ENCODE results near the gene MN1. TPM values are rescaled to one million over a fixed set of nuclear protein-coding genes. Genes with fewer than 3 reads are reported as not detected.

The MN1 gene
- total and polyA plus RNA-seq, 7 experiments from 2014 or later: 0.16 to 3.8 (median 0.38) TPM; not detected in 2

DNA sequence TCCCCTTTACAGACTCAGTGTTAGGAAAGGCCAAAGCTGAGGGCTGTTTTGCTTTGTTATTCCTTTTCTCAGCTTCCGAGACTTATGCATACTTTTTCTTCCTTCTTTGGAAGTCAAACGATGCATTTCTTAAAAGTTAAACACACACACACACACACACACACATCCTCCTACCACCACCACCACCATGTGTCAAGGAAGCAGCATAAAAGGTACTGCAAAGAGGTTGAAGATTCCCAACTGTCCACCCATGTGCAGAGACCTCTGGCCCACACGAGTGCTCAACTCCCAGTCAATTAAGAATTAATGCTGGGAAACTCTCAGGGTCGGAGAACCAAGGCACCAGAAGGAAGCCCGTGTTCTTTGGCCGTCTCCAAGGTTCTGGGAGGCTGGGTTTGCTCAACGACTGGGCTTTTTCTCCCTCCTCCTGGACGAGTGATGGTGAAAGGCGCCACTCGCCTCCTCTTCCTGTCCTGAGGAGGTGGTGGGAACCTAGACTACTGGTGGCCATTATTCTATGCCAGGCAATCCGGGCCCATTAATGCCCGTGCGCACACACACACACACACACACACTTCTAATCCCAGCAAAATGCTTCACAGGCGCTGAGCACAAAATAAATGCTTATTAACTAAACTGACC lies 15.1 kb downstream of the MN1 start:
- Histone ChIP-seq H3K27me3 (ENCODE audit: control insufficient read depth in 2 of 2, insufficient read depth in 2 of 2, low read length in 2 of 2) (no peaks in the 10 kb centered on the region), H3K36me3 (ENCODE audit: control insufficient read depth in 2 of 3, insufficient read depth in 3 of 3, low read length in 3 of 3) (no peaks in the 10 kb centered on the region), H3K4me3 (ENCODE audit: low read length) (no peak overlapping the region), H3K27ac (ENCODE audit: low read depth, low read length) (no peak overlapping the region), H3K9me3 (ENCODE audit: control insufficient read depth in 2 of 3, low read length in 3 of 3) (no peaks in the 10 kb centered on the region), H3K4me1 (ENCODE audit: control insufficient read depth in 2 of 2, insufficient read depth in 2 of 2, low read length in 2 of 2) (no peaks in the 10 kb centered on the region)
- no peak for DNase-seq
- intact Hi-C loops (cut with micrococcal nuclease): no loop called here
- Mint-ChIP-seq H3K4me1 (no peaks in the 10 kb centered on the region), H3K36me3 (no peaks in the 10 kb centered on the region), H3K27ac (peak overlapping the region in 1 of 9 donors; percentile 31), H3K9me3 (no peaks in the 10 kb centered on the region), H3K4me3 (no peak overlapping the region), H3K27me3 (peaks cover 4 to 26% (median 11%) of the 10 kb centered on the region in 5 donors)
- CTCF ChIA-PET: no interaction called here
- POLR2A ChIA-PET: no interaction called here
- ATAC-seq: no peak

DNA sequence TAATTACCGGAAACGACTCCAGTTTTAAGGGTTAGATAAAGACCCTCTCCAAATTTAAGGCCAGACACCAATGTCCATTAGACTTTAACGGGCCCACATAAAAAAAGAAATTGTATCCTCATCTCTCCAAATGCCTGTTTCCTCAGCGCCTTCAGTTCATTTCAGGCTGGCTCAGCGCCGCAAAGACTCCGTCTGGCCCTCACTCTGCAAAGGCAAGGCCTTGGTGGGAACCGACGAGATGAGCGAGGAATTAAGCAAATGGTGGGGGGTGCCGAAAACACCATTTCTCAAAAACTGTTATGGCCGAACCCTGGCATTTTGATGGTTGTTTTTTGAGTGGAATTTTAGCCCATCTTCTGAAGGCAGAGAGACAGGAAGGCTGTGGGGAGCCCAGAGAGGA lies 15.7 kb downstream of the MN1 start:
- Mint-ChIP-seq H3K27ac (no peak overlapping the region), H3K36me3 (no peaks in the 10 kb centered on the region), H3K4me1 (no peaks in the 10 kb centered on the region), H3K9me3 (no peaks in the 10 kb centered on the region), H3K27me3 (peaks cover 4 to 32% (median 11%) of the 10 kb centered on the region in 5 donors), H3K4me3 (no peak overlapping the region)
- Histone ChIP-seq H3K4me1 (ENCODE audit: control insufficient read depth in 2 of 2, insufficient read depth in 2 of 2, low read length in 2 of 2) (no peaks in the 10 kb centered on the region), H3K4me3 (ENCODE audit: low read length) (no peak overlapping the region), H3K36me3 (ENCODE audit: control insufficient read depth in 2 of 3, insufficient read depth in 3 of 3, low read length in 3 of 3) (no peaks in the 10 kb centered on the region), H3K9me3 (ENCODE audit: control insufficient read depth in 2 of 3, low read length in 3 of 3) (no peaks in the 10 kb centered on the region), H3K27ac (ENCODE audit: low read depth, low read length) (no peak overlapping the region), H3K27me3 (ENCODE audit: control insufficient read depth in 2 of 2, insufficient read depth in 2 of 2, low read length in 2 of 2) (no peaks in the 10 kb centered on the region)
- ChIA-PET CTCF (no interaction called here), POLR2A (no interaction called here)
- intact Hi-C loops (cut with micrococcal nuclease): no loop called here
- DNase-seq (no peak), ATAC-seq (no peak)

DNA sequence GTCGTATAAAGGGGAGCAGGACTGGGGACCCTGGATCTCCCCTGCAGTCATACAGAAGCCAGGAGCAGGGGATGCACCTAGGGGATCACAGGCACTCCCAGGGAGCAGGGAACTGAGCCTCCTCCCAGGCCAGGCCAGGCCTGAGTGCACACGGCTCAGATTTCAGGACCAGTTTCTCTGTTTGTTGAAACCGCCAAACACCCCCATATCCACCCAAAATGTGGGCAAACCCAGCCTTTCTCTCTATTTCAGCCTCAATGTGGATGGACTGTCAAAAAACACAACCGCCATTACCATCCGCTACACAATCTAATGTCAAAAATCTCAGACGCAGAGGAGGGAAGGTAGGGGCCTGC lies 17.5 kb downstream of the MN1 start:
- peaks cover 4 to 36% (median 11%) of the 10 kb centered on the region in 5 donors for H3K27me3 Mint-ChIP-seq
- H3K4me3 Mint-ChIP-seq: no peak overlapping the region
- no peaks in the 10 kb centered on the region for H3K4me1 Mint-ChIP-seq
- H3K9me3 Mint-ChIP-seq: no peaks in the 10 kb centered on the region
- Histone ChIP-seq H3K27ac (ENCODE audit: low read depth, low read length) (no peak overlapping the region), H3K4me1 (ENCODE audit: control insufficient read depth in 2 of 2, insufficient read depth in 2 of 2, low read length in 2 of 2) (no peaks in the 10 kb centered on the region), H3K36me3 (ENCODE audit: control insufficient read depth in 2 of 3, insufficient read depth in 3 of 3, low read length in 3 of 3) (no peaks in the 10 kb centered on the region), H3K9me3 (ENCODE audit: control insufficient read depth in 2 of 3, low read length in 3 of 3) (no peaks in the 10 kb centered on the region), H3K27me3 (ENCODE audit: control insufficient read depth in 2 of 2, insufficient read depth in 2 of 2, low read length in 2 of 2) (no peaks in the 10 kb centered on the region), H3K4me3 (ENCODE audit: low read length) (no peak overlapping the region)
- ATAC-seq: no peak
- no peaks in the 10 kb centered on the region for H3K36me3 Mint-ChIP-seq
- intact Hi-C loops (cut with micrococcal nuclease): no loop called here
- ChIA-PET CTCF (no interaction called here), POLR2A (no interaction called here)
- H3K27ac Mint-ChIP-seq: no peak overlapping the region
- no peak for DNase-seq

DNA sequence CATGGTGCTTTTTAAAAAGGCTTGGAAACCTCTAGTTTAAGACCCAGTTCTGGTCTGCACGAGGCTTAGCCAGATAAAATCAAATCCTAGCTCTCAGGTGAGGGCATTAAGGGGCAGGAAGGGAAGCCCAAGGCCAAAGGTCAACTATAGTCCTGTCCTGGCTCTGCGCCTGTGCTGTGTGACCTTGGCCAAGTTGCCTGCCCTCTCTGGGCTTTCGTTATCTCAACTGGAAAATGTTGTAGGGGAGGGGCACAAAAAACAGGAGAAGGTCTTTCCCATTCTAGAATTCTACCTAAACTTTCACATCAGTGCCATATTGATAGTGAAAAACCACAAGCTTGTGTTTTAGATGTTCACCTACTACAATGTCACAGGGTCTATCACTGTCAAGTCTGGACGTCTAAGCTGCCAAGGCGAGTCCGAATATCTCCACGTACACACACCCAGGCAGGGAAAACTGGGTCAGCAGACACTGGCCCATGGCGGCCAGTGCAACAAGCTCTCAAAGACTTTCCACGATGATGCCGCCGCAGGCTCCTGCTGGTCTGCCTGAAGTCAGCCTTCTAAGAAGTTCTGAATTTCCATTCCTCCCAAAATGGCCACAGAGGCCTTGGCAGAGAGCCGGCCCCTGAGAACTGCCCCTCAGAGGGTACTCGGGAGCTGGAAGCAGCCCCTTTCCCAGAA lies 18.0 kb downstream of the MN1 start:
- H3K4me1 Mint-ChIP-seq: no peaks in the 10 kb centered on the region
- POLR2A ChIA-PET: no interaction called here

DNA sequence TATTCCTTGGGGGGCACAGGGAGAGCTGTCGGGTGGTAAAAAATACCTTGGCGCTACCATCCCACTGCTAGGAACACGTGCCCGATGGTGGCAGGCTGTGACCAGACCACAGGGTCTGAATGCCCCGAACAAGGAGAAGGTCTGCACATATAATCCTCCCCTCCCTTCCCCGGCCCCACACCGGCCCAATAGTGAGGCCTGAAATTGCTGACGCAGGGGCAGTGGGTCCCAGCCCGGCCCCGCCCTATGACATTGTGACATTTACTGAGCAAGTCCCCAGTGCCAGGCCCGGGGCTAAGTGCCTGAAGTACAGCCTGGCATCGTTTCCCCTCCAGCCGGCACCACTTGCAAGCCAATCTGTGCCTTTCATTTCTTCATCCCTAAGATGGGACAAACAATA lies 19.5 kb downstream of the MN1 start:
- Histone ChIP-seq H3K4me1 (ENCODE audit: control insufficient read depth in 2 of 2, insufficient read depth in 2 of 2, low read length in 2 of 2) (no peaks in the 10 kb centered on the region), H3K27me3 (ENCODE audit: control insufficient read depth in 2 of 2, insufficient read depth in 2 of 2, low read length in 2 of 2) (no peaks in the 10 kb centered on the region), H3K9me3 (ENCODE audit: control insufficient read depth in 2 of 3, low read length in 3 of 3) (no peaks in the 10 kb centered on the region), H3K4me3 (ENCODE audit: low read length) (no peak overlapping the region), H3K36me3 (ENCODE audit: control insufficient read depth in 2 of 3, insufficient read depth in 3 of 3, low read length in 3 of 3) (no peaks in the 10 kb centered on the region), H3K27ac (ENCODE audit: low read depth, low read length) (no peak overlapping the region)
- DNase-seq (no peak), ATAC-seq (no peak)
- H3K27ac Mint-ChIP-seq: no peak overlapping the region
- ChIA-PET POLR2A (no interaction called here), CTCF (no interaction called here)
- intact Hi-C loops (cut with micrococcal nuclease): no loop called here
- no peaks in the 10 kb centered on the region for H3K36me3 Mint-ChIP-seq
- H3K4me3 Mint-ChIP-seq: no peak overlapping the region
- H3K4me1 Mint-ChIP-seq: no peaks in the 10 kb centered on the region
- H3K27me3 Mint-ChIP-seq: peaks cover 4 to 44% (median 12%) of the 10 kb centered on the region in 5 donors
- no peaks in the 10 kb centered on the region for H3K9me3 Mint-ChIP-seq

More for the DNA sequence above, 18.0 kb downstream of the MN1 start:
- no peaks in the 10 kb centered on the region for H3K36me3 ChIP-seq (ENCODE audit: control insufficient read depth in 2 of 3, insufficient read depth in 3 of 3, low read length in 3 of 3)
- Mint-ChIP-seq H3K36me3 (no peaks in the 10 kb centered on the region), H3K27ac (no peak overlapping the region), H3K4me3 (no peak overlapping the region), H3K9me3 (no peaks in the 10 kb centered on the region), H3K27me3 (peaks cover 4 to 38% (median 11%) of the 10 kb centered on the region in 5 donors)
- H3K27ac ChIP-seq (ENCODE audit: low read depth, low read length): no peak overlapping the region
- H3K4me3 ChIP-seq (ENCODE audit: low read length): no peak overlapping the region
- no peaks in the 10 kb centered on the region for H3K4me1 ChIP-seq (ENCODE audit: control insufficient read depth in 2 of 2, insufficient read depth in 2 of 2, low read length in 2 of 2)
- no peaks in the 10 kb centered on the region for H3K27me3 ChIP-seq (ENCODE audit: control insufficient read depth in 2 of 2, insufficient read depth in 2 of 2, low read length in 2 of 2)
- ATAC-seq (no peak), DNase-seq (no peak)
- intact Hi-C loops (cut with micrococcal nuclease): no loop called here
- CTCF ChIA-PET: no interaction called here
- no peaks in the 10 kb centered on the region for H3K9me3 ChIP-seq (ENCODE audit: control insufficient read depth in 2 of 3, low read length in 3 of 3)

DNA sequence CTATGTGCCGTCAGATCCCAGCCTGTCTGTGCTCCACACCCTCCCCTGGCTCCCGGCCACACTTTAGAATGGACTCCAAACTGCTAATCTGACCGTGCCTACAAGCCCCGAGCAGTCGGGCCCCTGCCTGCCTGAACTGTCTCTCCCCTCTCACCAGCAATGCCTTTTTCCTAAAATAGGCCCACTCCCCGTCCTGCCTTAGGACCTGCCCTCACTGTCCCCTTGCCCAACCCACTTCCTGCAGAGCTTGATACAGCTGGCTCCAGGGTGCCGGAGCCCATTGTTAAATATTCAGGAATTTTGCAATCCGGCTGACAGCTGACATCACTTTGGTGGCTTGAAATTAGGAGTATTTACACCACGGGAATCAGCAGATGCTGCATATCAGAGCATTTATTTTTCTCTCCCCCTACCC lies 21.4 kb downstream of the MN1 start:
- Histone ChIP-seq H3K36me3 (ENCODE audit: control insufficient read depth in 2 of 3, insufficient read depth in 3 of 3, low read length in 3 of 3) (no peaks in the 10 kb centered on the region), H3K4me3 (ENCODE audit: low read length) (no peak overlapping the region), H3K4me1 (ENCODE audit: control insufficient read depth in 2 of 2, insufficient read depth in 2 of 2, low read length in 2 of 2) (no peaks in the 10 kb centered on the region), H3K27ac (ENCODE audit: low read depth, low read length) (no peak overlapping the region), H3K9me3 (ENCODE audit: control insufficient read depth in 2 of 3, low read length in 3 of 3) (no peaks in the 10 kb centered on the region), H3K27me3 (ENCODE audit: control insufficient read depth in 2 of 2, insufficient read depth in 2 of 2, low read length in 2 of 2) (no peaks in the 10 kb centered on the region)
- Mint-ChIP-seq H3K9me3 (no peaks in the 10 kb centered on the region), H3K4me1 (no peaks in the 10 kb centered on the region), H3K27ac (no peak overlapping the region), H3K4me3 (no peak overlapping the region), H3K36me3 (no peaks in the 10 kb centered on the region), H3K27me3 (peaks cover 4 to 36% (median 16%) of the 10 kb centered on the region in 5 donors)
- no peak for ATAC-seq
- intact Hi-C loops (cut with micrococcal nuclease): no loop called here
- POLR2A ChIA-PET: no interaction called here
- DNase-seq: no peak
- CTCF ChIA-PET: no interaction called here

DNA sequence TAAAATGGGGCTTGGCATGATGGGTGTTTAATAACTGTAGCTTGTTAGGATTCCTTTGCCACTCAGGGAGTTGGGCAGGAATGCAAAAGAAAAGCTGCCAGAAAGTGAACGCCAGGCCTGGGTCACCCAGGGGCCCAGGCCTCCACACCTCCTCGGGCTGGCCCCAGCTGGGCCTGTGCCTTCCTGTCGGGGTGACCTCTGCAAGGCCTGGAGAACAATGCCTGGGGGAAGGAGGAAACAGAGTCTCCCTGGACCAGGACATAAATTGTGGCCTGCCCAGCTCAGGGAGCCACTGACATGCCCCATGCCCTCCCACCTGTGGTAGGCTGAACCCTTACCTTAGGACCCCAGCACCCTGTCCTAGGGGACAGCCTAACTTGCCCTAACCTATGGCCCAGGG lies 21.9 kb downstream of the MN1 start:
- no peak for ATAC-seq
- H3K4me3 Mint-ChIP-seq: no peak overlapping the region
- intact Hi-C loops (cut with micrococcal nuclease): no loop called here
- DNase-seq: no peak
- no peaks in the 10 kb centered on the region for H3K4me1 ChIP-seq (ENCODE audit: control insufficient read depth in 2 of 2, insufficient read depth in 2 of 2, low read length in 2 of 2)
- ChIA-PET CTCF (no interaction called here), POLR2A (no interaction called here)
- H3K27ac ChIP-seq (ENCODE audit: low read depth, low read length): no peak overlapping the region
- H3K4me1 Mint-ChIP-seq: no peaks in the 10 kb centered on the region
- no peak overlapping the region for H3K27ac Mint-ChIP-seq
- peaks cover under 1 to 35% (median 12%) of the 10 kb centered on the region in 5 donors for H3K27me3 Mint-ChIP-seq
- no peak overlapping the region for H3K4me3 ChIP-seq (ENCODE audit: low read length)
- H3K27me3 ChIP-seq (ENCODE audit: control insufficient read depth in 2 of 2, insufficient read depth in 2 of 2, low read length in 2 of 2): no peaks in the 10 kb centered on the region
- H3K36me3 Mint-ChIP-seq: no peaks in the 10 kb centered on the region
- no peaks in the 10 kb centered on the region for H3K36me3 ChIP-seq (ENCODE audit: control insufficient read depth in 2 of 3, insufficient read depth in 3 of 3, low read length in 3 of 3)
- H3K9me3 Mint-ChIP-seq: no peaks in the 10 kb centered on the region
- no peaks in the 10 kb centered on the region for H3K9me3 ChIP-seq (ENCODE audit: control insufficient read depth in 2 of 3, low read length in 3 of 3)

Data from naive thymus-derived CD4-positive, alpha-beta T cell (primary cell).